ENCODE measurements around the gene PDHX. TPM values are rescaled to one million over a fixed set of nuclear protein-coding genes. Genes with fewer than 3 reads are reported as not detected.

Gene PDHX
- total and polyA plus RNA-seq, 4 donors: 45.9 to 51.1 (median 47.0) TPM

DNA sequence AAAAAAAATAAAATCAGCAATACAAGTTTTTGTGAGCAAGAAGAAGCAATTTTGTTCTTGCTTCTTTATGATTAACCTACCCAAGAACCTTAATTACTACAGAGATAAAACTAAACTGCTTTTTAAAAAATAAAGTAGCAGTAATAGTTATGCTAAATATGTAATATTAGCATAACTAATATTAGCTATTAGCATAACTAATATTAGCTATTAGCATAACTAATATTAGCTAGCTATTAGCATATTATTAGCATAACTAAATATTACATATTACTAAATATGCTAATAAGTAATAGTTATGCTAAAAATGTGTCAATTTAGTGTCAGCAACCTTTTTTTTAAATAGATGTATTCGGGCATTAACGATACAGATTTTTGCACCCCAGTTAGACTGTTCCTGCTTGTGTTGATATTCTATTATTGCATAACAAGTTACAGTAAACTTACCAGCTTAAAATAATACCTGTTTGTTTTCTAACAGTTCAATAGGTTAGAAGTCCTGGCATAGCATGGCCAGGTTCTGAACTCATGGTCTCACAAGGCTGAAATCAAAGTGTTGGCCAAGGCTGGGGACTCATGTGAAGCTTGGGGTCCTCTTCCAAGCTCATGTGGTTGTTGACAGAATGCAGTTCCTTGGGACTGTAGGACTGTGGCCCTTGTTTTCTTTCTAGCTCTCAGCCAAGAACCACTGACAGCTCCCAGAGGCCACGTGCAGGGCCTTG is 48.4 kb downstream of the PDHX start:
- Histone ChIP-seq H3K27me3 (ENCODE audit: control insufficient read depth, insufficient read depth, low read length) (no peaks in the 10 kb centered on the region), H3K36me3 (ENCODE audit: control insufficient read depth, insufficient read depth, low read length) (peaks cover 7% of the 10 kb centered on the region), H3K9me3 (ENCODE audit: control insufficient read depth, insufficient read depth, low read length) (no peaks in the 10 kb centered on the region), H3K4me3 (ENCODE audit: low read depth, low read length) (no peak overlapping the region), H3K27ac (ENCODE audit: low read depth, low read length) (no peak overlapping the region), H3K4me1 (ENCODE audit: control insufficient read depth, insufficient read depth, low read length) (no peaks in the 10 kb centered on the region)
- DNase-seq (ENCODE audit: low read depth in 4 of 6, low spot score in 6 of 6): no peak
- 93% methylated on average over 1 of the region's 3 CpGs for WGBS (ENCODE audit: insufficient coverage)

DNA sequence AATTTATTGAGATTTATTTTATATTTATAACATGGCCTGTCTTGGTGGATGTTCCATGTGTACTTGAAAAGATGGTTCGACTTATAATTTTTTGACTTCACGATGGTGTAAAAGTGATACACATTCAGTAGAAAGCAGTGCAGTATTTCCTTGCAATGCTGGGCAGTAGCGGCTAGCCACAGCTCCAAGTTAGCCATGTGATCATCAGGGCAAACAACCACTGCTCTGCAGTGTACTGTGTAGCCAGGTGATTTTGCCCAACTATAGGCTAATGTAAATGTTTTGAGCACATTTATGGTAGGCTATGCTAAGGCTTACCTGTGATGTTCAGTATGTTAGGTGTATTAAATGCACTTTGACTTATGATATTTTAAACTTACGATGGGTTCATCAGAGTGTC is 52.4 kb downstream of the PDHX start:
- H3K27me3 ChIP-seq (ENCODE audit: control insufficient read depth, insufficient read depth, low read length): no peaks in the 10 kb centered on the region
- no peak overlapping the region for H3K4me3 ChIP-seq (ENCODE audit: low read depth, low read length)
- no peak for DNase-seq (ENCODE audit: low read depth in 4 of 6, low spot score in 6 of 6)
- H3K4me1 ChIP-seq (ENCODE audit: control insufficient read depth, insufficient read depth, low read length): no peaks in the 10 kb centered on the region
- 96% methylated on average over 3 of the region's 4 CpGs for WGBS (ENCODE audit: insufficient coverage)
- H3K27ac ChIP-seq (ENCODE audit: low read depth, low read length): no peak overlapping the region
- H3K36me3 ChIP-seq (ENCODE audit: control insufficient read depth, insufficient read depth, low read length): peaks cover 10% of the 10 kb centered on the region
- H3K9me3 ChIP-seq (ENCODE audit: control insufficient read depth, insufficient read depth, low read length): no peaks in the 10 kb centered on the region

DNA sequence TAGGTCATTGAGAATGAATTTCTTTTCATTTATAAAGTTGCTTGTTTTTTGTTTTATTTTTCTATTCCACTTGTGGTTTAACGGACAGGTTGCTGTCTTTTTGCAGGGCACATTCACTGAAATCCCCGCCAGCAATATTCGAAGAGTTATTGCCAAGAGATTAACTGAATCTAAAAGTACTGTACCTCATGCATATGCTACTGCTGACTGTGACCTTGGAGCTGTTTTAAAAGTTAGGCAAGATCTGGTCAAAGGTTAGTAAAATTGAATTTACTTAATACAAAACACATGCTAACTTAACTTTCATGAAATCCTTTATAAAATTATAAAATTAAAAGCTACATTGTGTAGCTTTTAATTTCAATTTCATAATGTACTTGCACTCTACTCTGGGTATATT is 53.6 kb downstream of the PDHX start:
- Histone ChIP-seq H3K27me3 (ENCODE audit: control insufficient read depth, insufficient read depth, low read length) (no peaks in the 10 kb centered on the region), H3K4me3 (ENCODE audit: low read depth, low read length) (no peak overlapping the region), H3K36me3 (ENCODE audit: control insufficient read depth, insufficient read depth, low read length) (peaks cover 13% of the 10 kb centered on the region), H3K4me1 (ENCODE audit: control insufficient read depth, insufficient read depth, low read length) (no peaks in the 10 kb centered on the region), H3K27ac (ENCODE audit: low read depth, low read length) (no peak overlapping the region), H3K9me3 (ENCODE audit: control insufficient read depth, insufficient read depth, low read length) (no peaks in the 10 kb centered on the region)
- no peak for DNase-seq (ENCODE audit: low read depth in 4 of 6, low spot score in 6 of 6)
- WGBS (ENCODE audit: insufficient coverage): no CpG with 5 or more reads among the region's 3 CpGs

DNA sequence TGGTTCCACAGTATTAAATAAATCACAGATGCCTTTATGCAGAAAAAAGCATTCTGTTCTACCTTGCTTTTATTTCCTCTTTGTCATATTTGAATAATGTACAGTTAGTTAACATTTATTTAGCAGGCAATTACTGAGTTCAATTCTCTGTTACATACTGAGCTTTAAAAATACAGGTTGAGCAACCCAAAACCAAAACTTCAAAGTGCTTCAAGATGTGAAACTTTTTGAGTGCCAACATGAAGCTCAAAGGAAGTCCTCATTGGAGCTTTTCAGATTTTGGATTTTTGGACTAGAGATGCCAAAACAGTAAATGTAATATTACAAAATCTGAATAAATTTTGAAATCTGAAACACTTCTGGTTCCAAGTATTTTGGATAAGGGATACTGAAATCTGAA is 54.1 kb downstream of the PDHX start:
- peaks cover 13% of the 10 kb centered on the region for H3K36me3 ChIP-seq (ENCODE audit: control insufficient read depth, insufficient read depth, low read length)
- no peaks in the 10 kb centered on the region for H3K27me3 ChIP-seq (ENCODE audit: control insufficient read depth, insufficient read depth, low read length)
- H3K4me1 ChIP-seq (ENCODE audit: control insufficient read depth, insufficient read depth, low read length): no peaks in the 10 kb centered on the region
- no peak for DNase-seq (ENCODE audit: low read depth in 4 of 6, low spot score in 6 of 6)
- no peak overlapping the region for H3K27ac ChIP-seq (ENCODE audit: low read depth, low read length)
- H3K4me3 ChIP-seq (ENCODE audit: low read depth, low read length): no peak overlapping the region
- no peaks in the 10 kb centered on the region for H3K9me3 ChIP-seq (ENCODE audit: control insufficient read depth, insufficient read depth, low read length)

DNA sequence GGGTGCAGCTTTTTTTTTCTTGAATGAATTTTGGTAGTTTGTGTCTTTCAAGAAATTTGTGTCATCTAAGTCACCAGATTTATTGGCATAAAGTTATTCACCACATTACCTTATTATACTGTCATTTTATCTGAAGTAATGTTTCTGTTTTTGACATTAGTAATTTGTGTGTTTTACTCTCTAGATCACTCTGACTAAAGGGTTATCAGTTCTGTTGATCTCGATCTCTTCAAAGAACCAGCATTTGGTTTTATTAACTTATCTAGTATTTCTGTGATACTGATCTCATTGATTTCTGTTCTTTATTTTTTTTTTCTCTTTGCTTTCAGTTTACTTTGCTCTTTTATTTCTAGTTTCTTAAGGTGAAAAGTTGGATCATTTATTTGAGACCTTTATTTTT is 55.5 kb downstream of the PDHX start:
- Histone ChIP-seq H3K36me3 (ENCODE audit: control insufficient read depth, insufficient read depth, low read length) (peaks cover 10% of the 10 kb centered on the region), H3K4me3 (ENCODE audit: low read depth, low read length) (no peak overlapping the region), H3K4me1 (ENCODE audit: control insufficient read depth, insufficient read depth, low read length) (no peaks in the 10 kb centered on the region), H3K27ac (ENCODE audit: low read depth, low read length) (no peak overlapping the region), H3K9me3 (ENCODE audit: control insufficient read depth, insufficient read depth, low read length) (no peaks in the 10 kb centered on the region), H3K27me3 (ENCODE audit: control insufficient read depth, insufficient read depth, low read length) (no peaks in the 10 kb centered on the region)
- no peak for DNase-seq (ENCODE audit: low read depth in 4 of 6, low spot score in 6 of 6)
- no CpG with 5 or more reads among the region's 1 CpG for WGBS (ENCODE audit: insufficient coverage)

DNA sequence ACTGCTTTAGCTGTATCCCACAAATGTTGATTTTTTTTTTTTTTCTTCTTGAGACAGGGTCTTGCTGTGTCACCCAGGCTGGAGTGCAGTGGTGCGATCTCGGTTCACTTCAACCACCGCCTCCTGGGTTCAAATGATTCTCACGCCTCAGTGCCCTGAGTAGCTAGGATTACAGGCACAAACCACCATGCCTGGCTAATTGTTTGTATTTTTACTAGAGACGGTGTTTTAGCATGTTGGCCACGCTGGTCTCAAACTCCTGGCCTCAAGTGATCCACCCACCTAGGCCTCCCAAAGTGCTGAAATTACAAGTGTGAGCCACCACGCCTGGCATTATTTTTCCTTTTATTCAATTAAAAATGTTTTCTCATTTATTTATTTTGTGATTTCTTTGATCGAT is 55.9 kb downstream of the PDHX start:
- WGBS (ENCODE audit: insufficient coverage): 95% methylated on average over 4 of the region's 8 CpGs
- DNase-seq (ENCODE audit: low read depth in 4 of 6, low spot score in 6 of 6): no peak
- Histone ChIP-seq H3K36me3 (ENCODE audit: control insufficient read depth, insufficient read depth, low read length) (peaks cover 10% of the 10 kb centered on the region), H3K4me3 (ENCODE audit: low read depth, low read length) (no peak overlapping the region), H3K27ac (ENCODE audit: low read depth, low read length) (no peak overlapping the region), H3K27me3 (ENCODE audit: control insufficient read depth, insufficient read depth, low read length) (no peaks in the 10 kb centered on the region), H3K9me3 (ENCODE audit: control insufficient read depth, insufficient read depth, low read length) (no peaks in the 10 kb centered on the region), H3K4me1 (ENCODE audit: control insufficient read depth, insufficient read depth, low read length) (no peaks in the 10 kb centered on the region)

DNA sequence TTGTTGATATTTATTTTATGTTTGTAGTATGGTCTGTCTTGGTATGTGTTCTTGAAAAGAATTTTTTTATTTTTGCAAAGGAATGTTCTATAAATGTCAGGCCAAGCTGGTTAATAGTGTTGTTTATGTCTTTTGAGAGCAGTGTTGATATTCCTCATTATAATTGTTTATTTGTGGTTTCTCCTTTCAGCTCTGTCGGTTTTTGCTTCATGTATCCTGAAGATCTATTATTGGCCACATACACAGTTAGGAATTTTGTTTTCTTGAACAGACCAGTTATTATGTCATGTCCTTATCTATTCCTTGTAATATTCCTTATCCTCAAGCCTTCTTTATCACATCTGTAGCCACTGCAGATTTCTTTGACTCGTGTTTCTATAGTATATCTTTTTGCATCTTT is 56.5 kb downstream of the PDHX start:
- H3K4me1 ChIP-seq (ENCODE audit: control insufficient read depth, insufficient read depth, low read length): no peaks in the 10 kb centered on the region
- H3K9me3 ChIP-seq (ENCODE audit: control insufficient read depth, insufficient read depth, low read length): no peaks in the 10 kb centered on the region
- no peak overlapping the region for H3K4me3 ChIP-seq (ENCODE audit: low read depth, low read length)
- no peaks in the 10 kb centered on the region for H3K27me3 ChIP-seq (ENCODE audit: control insufficient read depth, insufficient read depth, low read length)
- no peak overlapping the region for H3K27ac ChIP-seq (ENCODE audit: low read depth, low read length)
- no peak for DNase-seq (ENCODE audit: low read depth in 4 of 6, low spot score in 6 of 6)
- H3K36me3 ChIP-seq (ENCODE audit: control insufficient read depth, insufficient read depth, low read length): peaks cover 10% of the 10 kb centered on the region
- no CpG with 5 or more reads among the region's 2 CpGs for WGBS (ENCODE audit: insufficient coverage)

DNA sequence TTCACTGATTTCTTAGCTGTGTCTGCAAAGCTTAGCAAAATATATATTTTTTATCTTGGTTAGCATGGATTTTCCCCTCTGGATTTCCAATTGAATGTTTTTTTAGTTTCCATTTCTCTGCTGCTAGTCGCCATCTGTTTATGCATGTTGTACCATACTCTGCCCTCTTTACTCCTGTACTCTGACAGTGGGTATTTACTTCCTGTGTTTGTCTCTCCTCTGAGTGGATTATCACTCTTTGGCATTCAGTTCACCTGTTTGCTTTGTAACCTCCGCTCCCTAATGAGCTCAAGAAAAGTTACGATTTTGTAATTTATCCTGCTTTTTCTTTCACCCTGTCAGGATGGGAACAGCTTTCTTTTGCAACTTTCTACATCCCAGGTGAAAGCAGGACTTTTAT is 59.1 kb downstream of the PDHX start:
- no peaks in the 10 kb centered on the region for H3K4me1 ChIP-seq (ENCODE audit: control insufficient read depth, insufficient read depth, low read length)
- no peak for DNase-seq (ENCODE audit: low read depth in 4 of 6, low spot score in 6 of 6)
- no peak overlapping the region for H3K27ac ChIP-seq (ENCODE audit: low read depth, low read length)
- no peaks in the 10 kb centered on the region for H3K27me3 ChIP-seq (ENCODE audit: control insufficient read depth, insufficient read depth, low read length)
- 80% methylated on average over 1 of the region's 3 CpGs for WGBS (ENCODE audit: insufficient coverage)
- no peaks in the 10 kb centered on the region for H3K9me3 ChIP-seq (ENCODE audit: control insufficient read depth, insufficient read depth, low read length)
- no peak overlapping the region for H3K4me3 ChIP-seq (ENCODE audit: low read depth, low read length)
- H3K36me3 ChIP-seq (ENCODE audit: control insufficient read depth, insufficient read depth, low read length): peaks cover 11% of the 10 kb centered on the region

DNA sequence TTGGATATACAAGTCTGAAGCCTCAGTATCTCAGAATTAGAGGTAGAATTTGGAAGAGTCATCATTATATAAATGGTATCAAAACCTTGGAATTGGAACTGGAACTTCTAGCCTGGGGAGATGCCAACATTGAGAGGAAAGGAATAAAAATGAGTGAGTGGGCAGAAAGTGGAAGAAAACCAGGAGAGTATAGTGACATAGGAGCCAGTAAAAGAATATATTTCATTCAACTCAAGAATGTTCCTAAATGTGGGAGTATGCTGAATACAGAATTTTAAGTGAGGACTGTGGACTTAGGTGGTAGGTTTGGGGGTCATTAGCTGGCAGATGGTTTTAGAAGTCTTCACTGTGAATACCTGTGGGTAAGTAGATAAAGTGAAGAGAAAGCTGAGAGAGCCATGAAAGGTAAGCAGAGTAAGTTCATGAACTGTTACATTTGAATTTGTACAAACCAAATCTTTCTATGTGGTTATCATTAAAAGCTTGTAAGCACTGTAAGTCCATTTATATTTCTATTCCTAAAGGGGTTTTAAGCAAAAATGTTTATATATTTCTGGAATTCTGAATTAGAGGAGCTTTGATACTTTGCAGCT is 60.2 kb downstream of the PDHX start:
- Histone ChIP-seq H3K27ac (ENCODE audit: low read depth, low read length) (no peak overlapping the region), H3K4me1 (ENCODE audit: control insufficient read depth, insufficient read depth, low read length) (no peaks in the 10 kb centered on the region), H3K9me3 (ENCODE audit: control insufficient read depth, insufficient read depth, low read length) (no peaks in the 10 kb centered on the region), H3K4me3 (ENCODE audit: low read depth, low read length) (no peak overlapping the region), H3K27me3 (ENCODE audit: control insufficient read depth, insufficient read depth, low read length) (no peaks in the 10 kb centered on the region), H3K36me3 (ENCODE audit: control insufficient read depth, insufficient read depth, low read length) (peaks cover 11% of the 10 kb centered on the region)
- no peak for DNase-seq (ENCODE audit: low read depth in 4 of 6, low spot score in 6 of 6)

DNA sequence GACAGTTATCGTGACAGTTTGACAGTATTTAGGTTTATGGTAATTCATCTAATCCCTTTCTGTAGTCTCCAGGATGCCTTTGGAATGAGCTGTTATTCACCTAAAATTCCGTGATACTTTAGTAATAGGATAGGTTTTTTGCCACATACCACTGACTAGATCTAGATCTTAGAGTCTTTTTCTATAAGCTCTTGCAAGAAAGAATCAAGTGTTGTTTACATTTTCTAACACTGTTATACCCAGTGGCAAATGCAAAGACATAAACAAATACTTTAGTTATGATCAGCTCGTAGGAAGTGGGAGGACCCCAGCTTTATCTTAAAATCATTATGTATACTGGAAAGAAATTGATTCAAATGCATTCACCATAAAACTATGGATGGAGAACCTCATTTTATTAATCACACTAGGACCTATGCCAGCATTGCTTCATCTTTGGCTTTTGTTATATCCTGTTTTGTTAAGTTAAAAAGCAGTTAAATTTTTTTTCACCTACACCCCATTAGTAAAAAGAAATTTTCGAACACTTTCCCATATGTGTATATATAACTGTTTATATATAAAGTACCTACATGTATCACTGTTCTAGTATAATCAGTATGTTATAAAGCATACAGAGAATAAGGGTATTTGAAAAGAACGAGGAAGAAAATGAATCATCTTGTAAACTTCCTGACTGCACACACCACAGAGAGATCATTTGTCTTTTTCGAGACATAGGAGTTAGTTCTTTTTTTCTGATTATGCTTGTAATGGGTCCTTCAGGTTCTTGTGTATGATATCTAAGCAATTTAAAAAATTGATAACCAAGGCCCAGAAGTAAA is 60.9 kb downstream of the PDHX start:
- Histone ChIP-seq H3K9me3 (ENCODE audit: control insufficient read depth, insufficient read depth, low read length) (no peaks in the 10 kb centered on the region), H3K36me3 (ENCODE audit: control insufficient read depth, insufficient read depth, low read length) (peaks cover 10% of the 10 kb centered on the region), H3K27ac (ENCODE audit: low read depth, low read length) (no peak overlapping the region), H3K4me1 (ENCODE audit: control insufficient read depth, insufficient read depth, low read length) (no peaks in the 10 kb centered on the region), H3K27me3 (ENCODE audit: control insufficient read depth, insufficient read depth, low read length) (no peaks in the 10 kb centered on the region), H3K4me3 (ENCODE audit: low read depth, low read length) (no peak overlapping the region)
- WGBS (ENCODE audit: insufficient coverage): no CpG with 5 or more reads among the region's 6 CpGs
- DNase-seq (ENCODE audit: low read depth in 4 of 6, low spot score in 6 of 6): no peak
